Measurements from ENCODE around the gene NAGPA.

The NAGPA gene

DNA sequence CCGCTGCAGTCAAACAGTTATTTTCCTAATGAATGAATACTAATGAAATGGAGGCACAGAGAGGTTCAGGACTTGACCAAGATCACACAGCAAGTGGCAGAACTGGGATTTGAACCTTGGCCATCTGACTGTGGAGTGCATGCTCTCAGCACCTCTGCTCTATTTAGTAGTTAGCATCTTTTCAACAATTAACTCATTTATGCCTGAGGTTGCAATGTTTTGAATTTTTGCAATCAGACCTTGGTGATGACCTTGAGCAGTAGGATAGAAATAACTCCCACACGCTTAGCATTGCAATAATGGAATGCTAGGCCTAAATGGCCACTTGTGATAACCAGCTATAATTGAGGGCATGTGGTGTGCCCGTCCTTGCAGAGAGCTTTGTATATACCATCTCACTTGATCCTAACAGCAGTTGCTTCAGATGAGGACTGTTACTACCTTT is 31.0 kb downstream of the NAGPA start:
- in situ Hi-C loops (cut with HindIII; ENCODE audit: low pct_unique_long_range_greater_than_20kb, low sequenced_read_pairs), result no loop called here
- no peak for DNase-seq (ENCODE audit: low read depth in 1 of 2, low spot score in 1 of 2)
- TF ChIP-seq JUND (IDR thresholded peaks at IDR 0.05; ENCODE audit: low read depth), result no peak

- in situ Hi-C loops (cut with HindIII; ENCODE audit: low pct_unique_long_range_greater_than_20kb, low sequenced_read_pairs), result no loop called here
- no peak for TF ChIP-seq JUND (IDR thresholded peaks at IDR 0.05; ENCODE audit: low read depth)
- no peak for DNase-seq (ENCODE audit: low read depth in 1 of 2, low spot score in 1 of 2)
Measured at GRCh38 chr16:5001986-5002385, 31.7 kb downstream of the NAGPA start.

GRCh38 chr16:5001571-5001970 is 32.2 kb downstream of the NAGPA start:
- no peak for TF ChIP-seq JUND (IDR thresholded peaks at IDR 0.05; ENCODE audit: low read depth)
- no peak for DNase-seq (ENCODE audit: low read depth in 1 of 2, low spot score in 1 of 2)
- in situ Hi-C loops (cut with HindIII; ENCODE audit: low pct_unique_long_range_greater_than_20kb, low sequenced_read_pairs), result no loop called here

- in situ Hi-C loops (cut with HindIII; ENCODE audit: low pct_unique_long_range_greater_than_20kb, low sequenced_read_pairs), result no loop called here
- no peak for TF ChIP-seq JUND (IDR thresholded peaks at IDR 0.05; ENCODE audit: low read depth)
- no peak for DNase-seq (ENCODE audit: low read depth in 1 of 2, low spot score in 1 of 2)
Measured at GRCh38 chr16:5000573-5001001, 33.1 kb downstream of the NAGPA start.

DNA sequence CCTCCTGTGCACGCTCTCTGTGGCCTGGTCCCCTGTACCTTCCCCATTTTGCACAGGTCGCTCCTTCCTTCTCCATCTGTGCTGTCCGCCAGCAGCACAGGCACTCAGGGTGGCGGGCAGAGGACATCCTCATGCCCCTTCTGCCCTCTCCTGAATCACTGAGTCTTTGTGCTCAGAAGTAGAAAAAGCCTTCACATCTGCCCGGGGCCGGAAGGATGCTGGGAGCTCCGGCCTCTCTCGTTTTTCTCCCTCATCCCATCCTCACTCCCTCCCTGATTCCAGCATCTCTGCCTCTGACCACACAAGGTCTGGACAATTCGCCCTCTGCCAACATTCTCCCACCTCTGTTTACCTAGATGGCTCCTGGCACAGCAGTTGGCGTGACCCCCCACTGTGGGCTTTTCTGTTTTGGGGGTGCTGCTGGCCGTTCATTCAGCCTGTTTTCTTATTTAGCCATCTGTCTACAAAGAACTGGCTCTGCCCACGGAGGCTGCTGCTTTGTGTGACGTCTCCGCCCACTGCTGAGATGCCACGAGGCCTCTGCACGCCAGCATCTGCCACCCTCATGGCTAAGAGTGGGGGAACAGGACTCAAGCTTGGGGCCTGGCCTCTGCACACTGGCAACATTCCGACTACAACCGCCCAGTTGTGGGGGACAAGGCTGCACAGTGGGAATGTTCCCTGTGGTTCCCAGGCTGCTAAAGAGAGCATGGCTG is 38.9 kb downstream of the NAGPA start:
- DNase-seq (ENCODE audit: low read depth in 1 of 2, low spot score in 1 of 2), result no peak
- TF ChIP-seq JUND (IDR thresholded peaks at IDR 0.05; ENCODE audit: low read depth), result no peak
- in situ Hi-C loops (cut with HindIII; ENCODE audit: low pct_unique_long_range_greater_than_20kb, low sequenced_read_pairs), result no loop called here

DNA sequence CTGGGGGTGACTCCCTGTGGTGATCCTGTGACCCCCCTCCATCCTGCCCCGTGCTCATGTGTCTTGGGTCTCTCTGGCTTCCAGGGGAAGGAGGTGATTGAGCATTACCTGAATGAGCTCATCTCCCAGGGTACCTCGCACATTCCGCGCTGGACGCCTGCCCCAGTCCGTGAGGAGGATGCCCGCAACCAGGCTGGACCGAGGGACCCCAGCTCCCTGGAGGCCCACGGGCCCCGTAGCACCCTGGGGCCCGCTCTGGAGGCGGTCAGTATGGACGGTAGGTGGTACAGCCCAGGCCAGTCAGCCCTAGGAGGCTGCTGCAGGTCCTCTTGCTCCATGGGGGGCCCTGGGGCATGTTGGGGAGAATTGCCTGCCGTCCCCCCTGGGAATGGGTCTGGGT is 42.0 kb downstream of the NAGPA start:
- in situ Hi-C loops (cut with HindIII; ENCODE audit: low pct_unique_long_range_greater_than_20kb, low sequenced_read_pairs), result no loop called here
- TF ChIP-seq JUND (IDR thresholded peaks at IDR 0.05; ENCODE audit: low read depth), result no peak

GRCh38 chr16:4990415-4990814 is 43.3 kb downstream of the NAGPA start:
- in situ Hi-C loops (cut with HindIII; ENCODE audit: low pct_unique_long_range_greater_than_20kb, low sequenced_read_pairs), result no loop called here
- no peak for TF ChIP-seq JUND (IDR thresholded peaks at IDR 0.05; ENCODE audit: low read depth)
- no peak for DNase-seq (ENCODE audit: low read depth in 1 of 2, low spot score in 1 of 2)

More for the DNA sequence above, 42.0 kb downstream of the NAGPA start:
- no peak for DNase-seq (ENCODE audit: low read depth in 1 of 2, low spot score in 1 of 2)

DNA sequence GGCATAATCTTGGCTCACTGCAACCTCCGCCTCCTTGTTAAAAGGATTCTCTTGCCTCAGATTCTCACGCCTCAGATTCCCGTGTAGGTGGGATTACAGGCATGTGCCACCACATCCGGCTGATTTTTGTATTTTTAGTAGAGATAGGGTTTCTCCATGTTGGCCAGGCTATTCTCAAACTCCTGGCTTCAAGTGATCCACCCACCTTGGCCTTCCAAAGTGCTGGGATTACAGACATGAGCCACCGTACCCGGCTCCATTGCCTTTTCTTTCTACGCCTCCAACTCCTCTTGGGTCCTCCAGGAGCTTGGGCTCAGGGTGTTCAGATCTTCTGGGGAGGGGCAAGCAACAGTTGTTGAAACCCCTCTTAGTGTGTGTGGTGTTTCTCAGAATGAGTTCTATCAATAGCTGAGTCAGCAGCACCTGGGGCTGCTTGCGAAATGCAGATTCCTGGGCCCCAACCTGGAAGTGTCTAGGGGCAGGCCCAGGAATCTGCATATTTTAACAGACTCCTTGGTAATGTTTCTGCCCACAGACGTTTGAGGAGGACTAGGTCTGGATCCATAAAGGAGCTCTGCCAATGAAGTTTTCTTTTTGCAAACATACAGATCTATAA is 44.2 kb downstream of the NAGPA start:
- TF ChIP-seq JUND (IDR thresholded peaks at IDR 0.05; ENCODE audit: low read depth), result no peak
- in situ Hi-C loops (cut with HindIII; ENCODE audit: low pct_unique_long_range_greater_than_20kb, low sequenced_read_pairs), result no loop called here
- no peak for DNase-seq (ENCODE audit: low read depth in 1 of 2, low spot score in 1 of 2)

- in situ Hi-C loops (cut with HindIII; ENCODE audit: low pct_unique_long_range_greater_than_20kb, low sequenced_read_pairs), result no loop called here
- DNase-seq (ENCODE audit: low read depth in 1 of 2, low spot score in 1 of 2), result no peak
- TF ChIP-seq JUND (IDR thresholded peaks at IDR 0.05; ENCODE audit: low read depth), result no peak
Measured at GRCh38 chr16:4988647-4989046, 45.1 kb downstream of the NAGPA start.

DNA sequence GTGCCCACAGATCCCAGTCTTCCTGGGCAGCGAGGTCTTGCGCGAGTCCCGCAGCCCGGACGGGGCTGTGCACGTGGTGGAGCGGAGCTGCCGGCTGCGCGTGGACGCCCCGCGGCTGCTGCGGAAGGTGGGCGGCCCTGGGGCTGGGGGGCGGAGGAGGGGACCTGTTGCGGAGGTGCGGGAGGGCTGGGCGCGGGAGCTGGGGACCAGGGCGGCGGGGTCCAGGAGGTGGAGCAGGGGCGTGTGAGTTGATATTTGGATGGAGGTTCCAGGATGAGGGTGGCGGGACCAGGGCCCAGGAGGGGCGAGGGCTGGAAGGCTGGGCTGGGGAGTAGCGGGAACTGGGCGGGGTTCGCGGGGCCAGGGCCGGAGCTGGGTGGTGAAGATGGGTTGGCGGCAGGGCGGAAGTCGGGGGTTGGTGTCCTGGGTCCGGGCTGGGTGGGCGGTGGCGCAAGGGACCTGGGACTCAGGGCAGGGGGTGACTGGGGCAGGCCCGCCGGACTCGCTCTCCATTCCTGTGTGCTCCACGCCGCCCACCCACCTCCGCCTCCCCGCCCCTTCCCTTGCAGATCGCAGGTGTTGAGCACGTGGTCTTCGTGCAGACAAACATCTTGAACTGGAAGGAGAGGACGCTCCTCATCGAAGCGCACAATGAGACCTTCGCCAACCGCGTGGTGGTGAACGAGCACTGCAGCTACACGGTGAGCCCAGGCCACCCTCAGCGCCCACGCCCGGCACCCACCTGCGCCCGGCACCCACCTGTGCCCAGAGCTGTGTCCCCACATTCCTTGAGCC is 46.0 kb downstream of the NAGPA start:
- no peak for TF ChIP-seq JUND (IDR thresholded peaks at IDR 0.05; ENCODE audit: low read depth)
- in situ Hi-C loops (cut with HindIII; ENCODE audit: low pct_unique_long_range_greater_than_20kb, low sequenced_read_pairs), result no loop called here
- DNase-seq (ENCODE audit: low read depth in 1 of 2, low spot score in 1 of 2), result no peak

DNA sequence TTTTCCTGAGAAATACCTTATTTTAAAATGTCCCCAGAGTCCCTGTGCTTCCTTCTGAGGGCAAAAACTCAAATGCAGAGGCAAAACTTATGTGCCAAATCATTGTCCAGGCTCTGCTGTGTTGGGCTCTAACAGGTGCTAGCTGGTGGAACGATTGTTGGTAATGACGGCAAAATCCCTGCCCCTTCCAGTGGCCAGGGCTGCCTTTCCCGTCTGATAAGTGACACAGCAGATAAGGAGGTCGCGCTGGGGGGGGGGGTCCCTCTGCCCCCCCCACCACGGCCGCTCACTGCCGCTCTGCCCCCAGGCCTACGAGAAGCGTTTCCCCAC is 46.5 kb downstream of the NAGPA start:
- TF ChIP-seq JUND (IDR thresholded peaks at IDR 0.05; ENCODE audit: low read depth), result no peak
- DNase-seq (ENCODE audit: low read depth in 1 of 2, low spot score in 1 of 2), result no peak
- in situ Hi-C loops (cut with HindIII; ENCODE audit: low pct_unique_long_range_greater_than_20kb, low sequenced_read_pairs), result no loop called here

DNA sequence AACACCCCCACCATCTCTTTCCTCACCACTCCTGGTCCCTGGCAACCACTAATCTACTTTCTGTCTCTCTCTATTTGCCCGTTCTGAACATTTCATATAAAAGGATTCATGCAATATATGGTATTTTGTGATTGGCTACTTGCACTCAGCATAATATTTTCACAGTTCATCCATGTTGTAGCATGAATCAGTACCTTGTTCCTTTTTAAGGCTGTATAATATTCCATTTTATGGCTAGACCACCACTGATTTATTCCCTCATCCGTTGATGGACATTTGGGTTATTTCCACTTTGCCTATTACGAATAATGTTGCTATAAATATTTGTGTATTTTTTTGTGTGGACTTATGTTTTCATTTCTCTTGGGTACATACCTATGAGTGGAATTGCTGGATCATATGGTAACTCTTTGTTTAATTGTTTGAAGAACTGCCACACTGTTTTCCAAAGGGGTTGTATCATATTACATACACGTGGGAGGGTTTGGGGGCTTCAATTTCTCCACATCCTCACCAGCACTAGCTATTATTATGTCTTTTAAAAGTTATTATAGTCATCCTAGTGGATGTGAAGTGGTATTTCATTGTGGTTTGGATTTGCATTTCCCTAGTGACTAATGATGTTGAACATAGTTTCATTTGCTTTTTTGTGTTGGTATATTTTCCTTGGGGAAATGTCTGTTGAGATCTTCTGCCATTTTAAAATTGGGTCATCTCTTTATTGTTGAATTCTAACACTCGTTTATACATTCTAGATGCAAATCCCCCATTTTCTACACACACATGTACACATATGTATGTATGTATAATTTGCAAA is 49.4 kb downstream of the NAGPA start:
- in situ Hi-C loops (cut with HindIII; ENCODE audit: low pct_unique_long_range_greater_than_20kb, low sequenced_read_pairs), result no loop called here
- TF ChIP-seq JUND (IDR thresholded peaks at IDR 0.05; ENCODE audit: low read depth), result no peak
- no peak for DNase-seq (ENCODE audit: low read depth in 1 of 2, low spot score in 1 of 2)
